Measurements from ENCODE around the gene SRRM5.
A peak's percentile ranks its signal among the peaks of the same experiment; 100 is the strongest.
"Not testable (repeated sequence)": the region's sequence is repeated elsewhere in the genome, so short reads cannot be mapped to it uniquely, and the experiment has no call there.

Gene SRRM5

GRCh38 chr19:43639519-43640423 is 27.9 kb downstream of the SRRM5 start, which contains the start of gene CADM4:
Gene CADM4 (minus strand): TSS chr19:43639850. CDS start chr19:43639790, 60 bp downstream.
- DNase-seq, result peak; percentile 36

GRCh38 chr19:43640424-43640757 is 28.5 kb downstream of the SRRM5 start:
- no peak for DNase-seq

DNA sequence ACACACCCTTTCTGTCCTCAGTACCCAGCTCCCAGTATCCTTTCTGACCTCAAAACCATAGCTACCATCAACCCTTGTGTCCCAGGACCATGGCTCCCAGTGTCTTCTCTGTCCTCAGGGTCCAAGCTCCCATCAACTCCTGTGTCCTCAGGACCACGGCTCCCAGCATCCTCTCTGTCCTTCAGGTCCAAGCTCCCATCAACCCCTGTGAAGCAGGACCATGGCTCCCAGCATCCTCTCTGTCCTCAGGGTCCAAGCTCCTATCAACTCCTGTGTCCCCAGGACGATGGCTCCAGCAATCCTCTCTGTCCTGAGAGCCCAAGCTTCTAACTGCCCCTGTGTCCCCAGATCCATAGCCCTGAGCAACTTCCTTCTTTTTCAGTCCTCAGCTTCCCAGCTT is 29.4 kb downstream of the SRRM5 start:
- no peak for DNase-seq

DNA sequence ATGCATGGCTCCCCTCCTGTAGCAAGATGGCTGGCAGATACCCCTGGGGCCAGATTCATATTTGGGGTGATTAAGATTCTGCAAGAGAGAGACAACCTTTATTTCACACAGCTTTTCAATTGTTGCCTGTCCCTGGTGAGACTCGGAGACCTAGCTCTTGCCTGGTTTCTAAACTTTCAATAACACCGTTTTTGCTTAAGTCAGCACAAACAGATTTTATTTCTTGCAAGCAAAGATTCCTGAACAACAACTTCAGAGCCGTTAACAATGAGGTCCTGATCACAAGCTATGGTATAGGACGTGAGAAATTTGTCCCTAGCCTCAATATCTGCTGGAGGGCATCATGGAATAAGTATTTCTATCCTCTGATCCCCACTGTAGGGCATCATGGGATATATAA is 30.6 kb downstream of the SRRM5 start:
- DNase-seq, result no peak

GRCh38 chr19:43643326-43643725 is 31.4 kb downstream of the SRRM5 start:
- DNase-seq, result no peak

DNA sequence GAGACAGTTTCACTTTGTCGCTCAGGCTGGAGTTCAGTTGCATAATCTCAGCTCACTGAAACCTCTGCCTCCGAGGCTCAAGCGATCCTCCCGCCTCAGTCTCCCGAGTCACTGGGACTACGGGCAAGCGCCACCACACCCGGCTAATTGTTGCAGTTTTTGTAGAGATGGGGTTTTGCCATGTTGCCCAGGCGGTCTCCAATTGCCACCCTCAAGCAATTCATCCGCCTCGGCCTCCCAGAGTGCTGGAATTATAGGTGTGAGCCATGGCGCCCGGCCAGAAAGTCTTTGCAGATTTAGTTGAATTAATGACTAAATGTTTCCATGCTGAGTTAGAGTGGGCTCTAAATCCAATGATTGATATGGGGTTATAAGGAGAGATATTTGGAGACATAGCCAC is 32.3 kb downstream of the SRRM5 start:
- no peak for DNase-seq

- no peak for DNase-seq
These were observed 36.7 kb downstream of the SRRM5 start for GRCh38 chr19:43648633-43649032.

DNA sequence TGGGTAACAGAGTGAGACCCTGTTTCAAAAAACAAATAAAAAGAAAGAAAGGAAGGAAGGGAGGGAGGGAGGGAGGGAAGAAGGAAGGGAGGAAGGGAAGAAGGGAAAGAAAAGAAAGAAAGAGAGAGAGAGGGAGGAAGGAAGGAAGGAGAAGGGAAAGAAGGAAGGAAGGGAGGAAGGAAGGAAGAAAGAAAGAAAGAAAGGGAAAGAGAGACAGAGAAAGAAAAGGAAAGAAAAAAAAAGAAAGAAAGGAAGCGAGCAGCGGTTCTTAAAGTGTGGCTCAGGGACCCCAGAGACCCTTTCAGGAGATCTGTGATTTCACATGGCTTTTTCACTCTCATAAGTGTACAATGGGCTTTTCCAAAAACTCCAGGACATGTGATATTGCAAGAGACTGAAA is 37.6 kb downstream of the SRRM5 start:
- no peak for DNase-seq

DNA sequence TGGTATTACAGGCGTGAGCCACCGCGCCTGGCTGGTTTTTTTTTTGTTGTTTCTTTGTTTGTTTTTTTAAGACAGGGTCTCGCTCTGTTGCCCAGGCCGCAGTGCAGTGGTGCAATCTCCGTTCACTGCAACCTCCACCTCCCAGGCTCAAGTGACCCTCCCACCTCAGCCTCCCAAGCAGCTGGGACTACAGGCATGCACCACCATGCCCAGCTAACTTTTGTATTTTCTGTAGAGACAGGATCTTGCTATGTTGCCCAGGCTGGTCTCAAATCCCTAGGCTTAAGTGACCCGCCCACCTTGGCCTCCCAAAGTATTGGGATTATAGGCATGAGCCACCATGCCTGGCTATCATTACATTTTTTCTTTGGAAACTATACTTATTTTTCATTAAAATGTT is 38.4 kb downstream of the SRRM5 start:
- not testable (repeated sequence) for DNase-seq

GRCh38 chr19:43651758-43652545 is 40.1 kb downstream of the SRRM5 start:
- DNase-seq, result no peak

- DNase-seq, result no peak
These were observed 40.6 kb downstream of the SRRM5 start for GRCh38 chr19:43652546-43652874.

- DNase-seq, result no peak
These were observed 44.5 kb downstream of the SRRM5 start for GRCh38 chr19:43656436-43656835.

DNA sequence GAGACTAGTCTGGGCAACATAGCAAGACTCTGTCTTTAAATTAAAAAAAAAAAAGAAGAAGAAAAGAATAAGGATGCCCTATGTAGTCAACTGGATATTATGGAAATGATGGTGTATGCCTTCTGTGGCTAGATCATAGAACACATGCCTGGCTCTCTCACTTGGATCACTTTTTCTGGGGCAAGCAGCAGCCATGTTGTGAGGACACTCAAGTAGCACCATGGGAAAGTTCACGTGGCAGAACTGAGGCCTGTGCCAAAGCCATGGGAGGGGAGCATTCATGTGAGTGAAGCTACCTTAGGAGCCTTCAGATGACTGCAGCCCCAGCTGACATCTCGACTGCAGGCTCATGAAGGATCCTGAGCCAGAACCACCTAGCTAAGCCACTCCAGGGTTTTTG is 46.1 kb downstream of the SRRM5 start:
- no peak for DNase-seq

- DNase-seq, result no peak
These were observed 46.6 kb downstream of the SRRM5 start for GRCh38 chr19:43658494-43658893.

DNA sequence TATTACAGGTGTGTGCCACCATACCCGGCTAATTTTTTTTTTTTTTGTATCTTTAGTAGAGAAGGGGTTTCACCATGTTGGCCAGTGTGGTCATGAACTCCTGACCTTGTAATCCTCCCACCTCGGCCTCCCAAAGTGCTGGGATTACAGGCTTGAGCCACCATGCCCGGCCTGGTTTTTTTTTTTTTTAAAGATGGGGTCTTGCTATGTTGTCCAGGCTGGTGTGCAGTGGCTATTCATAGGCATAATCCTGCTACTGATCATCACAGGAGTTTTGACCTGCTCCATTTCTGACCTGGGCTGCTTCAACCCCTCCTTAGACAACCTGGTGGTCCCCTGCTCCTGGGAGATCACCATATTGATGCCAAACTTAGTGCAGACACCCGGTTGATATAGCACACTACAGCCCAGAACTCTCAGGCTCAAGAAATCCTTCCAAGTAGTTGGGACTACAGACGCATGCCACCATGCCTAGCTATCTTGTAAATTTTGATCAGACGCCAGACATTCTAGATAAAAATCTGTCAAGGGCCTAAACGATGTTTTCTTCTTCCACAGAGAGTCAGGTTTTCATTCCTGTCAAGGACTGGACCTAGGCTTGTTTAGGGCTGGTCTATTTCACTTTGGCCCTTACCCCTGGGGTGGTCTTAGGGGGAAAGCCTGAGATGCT is 48.5 kb downstream of the SRRM5 start:
- DNase-seq, result no peak

DNA sequence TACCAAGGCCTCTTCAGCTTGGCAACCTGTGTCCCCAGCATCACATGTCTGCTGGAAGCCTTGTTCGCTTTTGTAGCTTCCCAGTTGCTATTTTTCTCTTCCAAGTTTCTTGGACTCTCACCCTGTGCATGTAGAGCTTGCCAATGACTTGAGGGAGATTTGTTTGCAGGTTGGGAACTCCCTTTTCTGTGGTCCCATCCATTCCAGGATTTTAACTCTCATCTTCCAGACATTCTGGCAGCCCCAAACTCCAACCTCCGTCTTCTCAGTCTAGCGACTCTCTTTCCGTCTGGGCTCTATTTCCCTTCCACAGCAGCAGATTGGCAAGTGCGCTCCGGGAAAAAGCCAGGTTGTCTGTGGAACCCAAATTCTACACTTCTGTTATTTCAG is 49.1 kb downstream of the SRRM5 start:
- no peak for DNase-seq

GRCh38 chr19:43662487-43662886 is 50.6 kb downstream of the SRRM5 start:
- DNase-seq, result no peak

DNA sequence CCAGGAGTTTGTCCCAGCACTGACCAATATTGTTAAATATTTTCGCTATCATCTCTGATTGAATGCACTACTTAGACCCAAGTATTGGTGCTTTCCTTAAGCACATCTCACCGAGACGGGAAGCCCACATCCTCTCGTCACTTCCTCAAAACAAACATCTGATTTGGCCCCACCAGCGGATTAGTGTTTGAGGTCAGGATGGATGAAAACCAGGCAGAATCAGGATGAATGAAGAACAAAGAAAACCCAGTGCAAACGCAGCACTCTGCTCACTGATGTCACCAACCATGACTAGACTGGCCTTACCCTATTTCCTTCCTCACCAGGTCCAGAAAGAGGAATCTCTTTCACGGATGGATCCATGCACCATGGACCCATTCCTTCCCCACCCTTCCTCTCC is 52.1 kb downstream of the SRRM5 start:
- DNase-seq, result no peak
